Smooth muscle cell (in vitro differentiated cells): Measurements from ENCODE around the gene OGFOD3. TPM values are rescaled to one million over a fixed set of nuclear protein-coding genes. Genes with fewer than 3 reads are reported as not detected.

ENCODE experiments used
- DNase-seq: peaks from one replicate; lab custom pipeline; 2025; ENCODE audit not compliant: unreplicated experiment; lab: John Stamatoyannopoulos, UW
- H2AFZ ChIP-seq: fragments of 200-600 bp; sonication (generic); 2 replicates; pipeline ENCODE4 v1.6.0; 2016; ENCODE audit warnings: antibody characterized with exemption, low read depth, mild to moderate bottlenecking
- H3F3A ChIP-seq: fragments of 200-600 bp; sonication (generic); 2 replicates; pipeline ENCODE4 v1.6.0; 2017; ENCODE audit warnings: antibody characterized with exemption, low read depth
- H3K27ac ChIP-seq: fragments of 200-600 bp; sonication (generic); 2 replicates; pipeline ENCODE4 v1.5.1; 2016; ENCODE audit warnings: low read depth, mild to moderate bottlenecking
- H3K27me3 ChIP-seq: fragments of 200-600 bp; sonication (generic); 2 replicates; pipeline ENCODE4 v1.6.1; 2016; ENCODE audit warnings: low read depth, mild to moderate bottlenecking
- H3K36me3 ChIP-seq: fragments of 200-600 bp; sonication (generic); 2 replicates; pipeline ENCODE4 v1.5.1; 2016; ENCODE audit warnings: low read depth
- H3K4me1 ChIP-seq: fragments of 200-600 bp; sonication (generic); 2 replicates; pipeline ENCODE4 v1.5.1; 2016; ENCODE audit warnings: low read depth
- H3K4me2 ChIP-seq: fragments of 200-600 bp; sonication (generic); 2 replicates; pipeline ENCODE4 v1.6.0; 2016; ENCODE audit warnings: mild to moderate bottlenecking
- H3K4me3 ChIP-seq: fragments of 200-600 bp; sonication (generic); 2 replicates; pipeline ENCODE4 v1.5.1; 2016; ENCODE audit warnings: mild to moderate bottlenecking
- H3K79me2 ChIP-seq: fragments of 200-600 bp; sonication (generic); 2 replicates; pipeline ENCODE4 v1.6.0; 2016; ENCODE audit warnings: low read depth, mild to moderate bottlenecking
- H3K9ac ChIP-seq: fragments of 200-600 bp; sonication (generic); 2 replicates; pipeline ENCODE4 v1.6.0; 2016; ENCODE audit warnings: low read depth
- H3K9me3 ChIP-seq: fragments of 200-600 bp; sonication (generic); replicated peaks from 2 replicates; pipeline ENCODE4 v1.5.1; 2016; ENCODE audit warnings: low read depth
- H4K20me1 ChIP-seq: fragments of 200-600 bp; sonication (generic); 2 replicates; pipeline ENCODE4 v1.6.0; 2016; ENCODE audit warnings: low read depth
- WGBS: methylation state at CpG from one replicate; pipeline ENCODE4 v1.1.7; 2016; ENCODE audit warnings: low lambda C conversion rate; 5-methylcytosine and 5-hydroxymethylcytosine counted together
- polyA plus RNA-seq: library from polyadenylated mRNA; unstranded; fragments of >200 nt; fragmentation: Nextera tagmentation; extraction: Ambion mirVana; gene quantifications from 2 replicates; pipeline ENCODE4 v1.2.1, GENCODE V29; 2016
- total RNA-seq: library from RNA; depleted of rRNA; stranded (reverse); fragments of >200 nt; gene quantifications from 2 replicates; pipeline ENCODE4 v1.2.3, GENCODE V29; 2014
- TF ChIP-seq, protein P1 (sequence below): fragments of 200-600 bp; sonication (generic); IDR thresholded peaks from 2 replicates; pipeline ENCODE4 v1.5.1; 2017; ENCODE audit warnings: borderline replicate concordance, mild to moderate bottlenecking, antibody characterized with exemption; ENCODE audit not compliant: insufficient read depth, poor library complexity, severe bottlenecking

Gene OGFOD3
- total and polyA plus RNA-seq, 2 experiments from 2014 or later, result 10.5 to 30.4 TPM

DNA sequence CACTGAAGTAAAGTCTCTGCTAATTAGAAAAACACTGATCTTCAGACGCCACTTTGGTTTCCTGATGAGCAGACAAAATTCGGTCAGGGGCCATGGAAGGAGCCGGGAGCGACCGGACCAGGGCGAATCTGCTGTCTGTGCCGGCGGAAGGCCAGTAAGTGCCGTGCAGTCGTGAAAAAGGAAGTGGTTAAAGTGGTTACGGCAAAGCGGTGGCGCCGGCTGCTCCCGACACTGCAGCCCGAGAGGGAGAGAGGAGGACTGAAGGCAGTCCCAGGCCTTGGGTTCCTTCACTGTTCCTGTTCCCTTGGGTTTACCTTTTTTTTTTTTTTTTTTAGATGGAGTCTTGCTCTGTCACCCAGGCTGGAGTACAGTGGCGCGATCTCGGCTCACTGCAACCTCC is 17.6 kb downstream of the OGFOD3 start:
- 97% methylated on average over 19 of the region's 19 CpGs for WGBS
- H3K4me3 ChIP-seq, result no peak overlapping the region
- H4K20me1 ChIP-seq, result no peaks in the 10 kb centered on the region
- TF ChIP-seq, protein P1, sequence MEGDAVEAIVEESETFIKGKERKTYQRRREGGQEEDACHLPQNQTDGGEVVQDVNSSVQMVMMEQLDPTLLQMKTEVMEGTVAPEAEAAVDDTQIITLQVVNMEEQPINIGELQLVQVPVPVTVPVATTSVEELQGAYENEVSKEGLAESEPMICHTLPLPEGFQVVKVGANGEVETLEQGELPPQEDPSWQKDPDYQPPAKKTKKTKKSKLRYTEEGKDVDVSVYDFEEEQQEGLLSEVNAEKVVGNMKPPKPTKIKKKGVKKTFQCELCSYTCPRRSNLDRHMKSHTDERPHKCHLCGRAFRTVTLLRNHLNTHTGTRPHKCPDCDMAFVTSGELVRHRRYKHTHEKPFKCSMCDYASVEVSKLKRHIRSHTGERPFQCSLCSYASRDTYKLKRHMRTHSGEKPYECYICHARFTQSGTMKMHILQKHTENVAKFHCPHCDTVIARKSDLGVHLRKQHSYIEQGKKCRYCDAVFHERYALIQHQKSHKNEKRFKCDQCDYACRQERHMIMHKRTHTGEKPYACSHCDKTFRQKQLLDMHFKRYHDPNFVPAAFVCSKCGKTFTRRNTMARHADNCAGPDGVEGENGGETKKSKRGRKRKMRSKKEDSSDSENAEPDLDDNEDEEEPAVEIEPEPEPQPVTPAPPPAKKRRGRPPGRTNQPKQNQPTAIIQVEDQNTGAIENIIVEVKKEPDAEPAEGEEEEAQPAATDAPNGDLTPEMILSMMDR, result no peak
- no peaks in the 10 kb centered on the region for H3K36me3 ChIP-seq
- no peak overlapping the region for H3K9ac ChIP-seq
- H3K27me3 ChIP-seq, result no peaks in the 10 kb centered on the region
- H3K9me3 ChIP-seq, result no peaks in the 10 kb centered on the region
- no peak for DNase-seq
- no peak overlapping the region for H2AFZ ChIP-seq
- H3K79me2 ChIP-seq, result no peaks in the 10 kb centered on the region
- H3K27ac ChIP-seq, result no peak overlapping the region
- H3K4me2 ChIP-seq, result no peak overlapping the region
- peaks cover 4% of the 10 kb centered on the region for H3F3A ChIP-seq
- H3K4me1 ChIP-seq, result no peaks in the 10 kb centered on the region

DNA sequence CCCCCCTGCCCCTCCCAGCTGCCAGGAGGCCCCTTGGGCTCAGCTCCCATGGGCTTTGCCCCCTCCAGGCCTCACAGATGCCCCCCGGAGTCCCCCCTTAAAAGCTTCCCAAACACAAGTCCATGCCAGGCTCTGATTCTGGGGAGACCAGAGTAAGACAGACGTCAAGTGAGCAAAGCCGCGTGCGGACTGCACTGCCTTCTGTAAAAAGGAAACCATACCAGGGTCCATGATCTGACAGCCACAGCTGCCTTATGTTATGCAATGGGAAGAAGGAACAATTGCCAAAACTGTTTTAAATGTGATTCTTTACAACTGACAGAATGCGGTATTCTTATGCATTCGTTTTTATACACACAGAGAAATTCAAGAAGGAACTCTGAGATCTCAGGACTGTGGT is 18.2 kb downstream of the OGFOD3 start:
- TF ChIP-seq, protein P1, result no peak
- 93% methylated on average over 7 of the region's 7 CpGs for WGBS
- DNase-seq, result no peak
- H3K9me3 ChIP-seq, result no peaks in the 10 kb centered on the region
- H3K4me1 ChIP-seq, result no peaks in the 10 kb centered on the region
- no peaks in the 10 kb centered on the region for H4K20me1 ChIP-seq
- H3F3A ChIP-seq, result peaks cover 4% of the 10 kb centered on the region
- H3K27me3 ChIP-seq, result no peaks in the 10 kb centered on the region
- H3K27ac ChIP-seq, result no peak overlapping the region
- H3K4me3 ChIP-seq, result no peak overlapping the region
- no peak overlapping the region for H2AFZ ChIP-seq
- H3K4me2 ChIP-seq, result no peak overlapping the region
- no peaks in the 10 kb centered on the region for H3K79me2 ChIP-seq
- H3K36me3 ChIP-seq, result no peaks in the 10 kb centered on the region
- H3K9ac ChIP-seq, result no peak overlapping the region

DNA sequence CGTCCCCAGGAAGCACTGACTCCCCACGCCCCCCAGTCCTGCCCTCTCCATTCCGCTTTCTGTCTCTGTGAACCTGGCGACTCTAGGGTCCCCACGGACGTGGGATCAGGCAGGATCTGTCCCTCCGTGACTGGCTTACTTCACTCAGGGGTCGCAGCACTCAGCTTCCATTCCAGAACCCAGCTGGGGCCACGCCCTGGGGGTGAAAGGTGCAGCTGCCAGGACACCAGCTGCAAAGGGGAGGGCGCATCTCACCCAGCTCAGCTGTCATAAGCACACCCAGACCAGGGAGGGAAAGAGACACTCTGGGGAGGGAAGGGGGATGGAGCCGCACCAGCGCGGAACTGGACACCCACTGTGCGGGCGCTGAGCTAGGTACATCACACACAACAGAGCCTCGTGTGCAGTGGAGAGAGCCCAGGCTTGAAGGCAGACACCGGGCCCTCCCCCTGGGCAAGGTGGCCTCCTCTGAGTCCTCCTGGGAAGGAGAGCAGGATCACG is 18.7 kb downstream of the OGFOD3 start:
- Histone ChIP-seq H3K4me3 (no peak overlapping the region), H3K36me3 (no peaks in the 10 kb centered on the region), H3F3A (peaks cover 4% of the 10 kb centered on the region), H3K4me2 (no peak overlapping the region), H2AFZ (no peak overlapping the region), H3K9me3 (no peaks in the 10 kb centered on the region), H3K9ac (no peak overlapping the region), H4K20me1 (no peaks in the 10 kb centered on the region), H3K27ac (no peak overlapping the region), H3K4me1 (no peaks in the 10 kb centered on the region), H3K79me2 (no peaks in the 10 kb centered on the region), H3K27me3 (no peaks in the 10 kb centered on the region)
- DNase-seq, result no peak
- TF ChIP-seq, protein P1, result no peak
- 94% methylated on average over 18 of the region's 18 CpGs for WGBS

DNA sequence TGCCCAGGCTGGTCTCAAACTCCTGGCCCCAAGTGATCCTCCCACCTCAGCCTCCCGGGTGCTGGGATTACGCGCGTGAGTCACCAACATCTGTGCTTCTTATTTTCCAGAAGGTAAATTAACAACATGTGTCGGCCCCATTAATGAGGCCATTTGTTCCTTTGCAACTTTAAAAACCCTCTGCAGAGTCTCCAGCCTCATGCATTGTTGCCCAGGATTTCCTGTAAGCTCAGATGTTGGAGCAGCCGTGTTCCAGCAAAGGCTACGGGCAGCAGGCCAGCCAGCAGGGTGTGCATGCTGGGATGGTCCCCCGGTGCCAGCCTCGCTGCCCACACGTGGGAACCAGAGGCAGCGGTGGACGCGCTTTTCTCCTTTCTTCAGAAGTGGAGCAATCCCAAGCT is 19.3 kb downstream of the OGFOD3 start:
- WGBS, result 49% methylated on average over 13 of the region's 13 CpGs
- no peaks in the 10 kb centered on the region for H3K4me1 ChIP-seq
- H3K4me3 ChIP-seq, result no peak overlapping the region
- H3K4me2 ChIP-seq, result no peak overlapping the region
- H3K9me3 ChIP-seq, result no peaks in the 10 kb centered on the region
- H3K27me3 ChIP-seq, result no peaks in the 10 kb centered on the region
- no peak overlapping the region for H3K9ac ChIP-seq
- no peak overlapping the region for H2AFZ ChIP-seq
- TF ChIP-seq, protein P1, result no peak
- DNase-seq, result no peak
- H3K79me2 ChIP-seq, result no peaks in the 10 kb centered on the region
- H3K36me3 ChIP-seq, result no peaks in the 10 kb centered on the region
- H4K20me1 ChIP-seq, result no peaks in the 10 kb centered on the region
- H3K27ac ChIP-seq, result no peak overlapping the region
- peaks cover 4% of the 10 kb centered on the region for H3F3A ChIP-seq
